ENCODE data around the gene RRBP1.

Gene RRBP1

DNA sequence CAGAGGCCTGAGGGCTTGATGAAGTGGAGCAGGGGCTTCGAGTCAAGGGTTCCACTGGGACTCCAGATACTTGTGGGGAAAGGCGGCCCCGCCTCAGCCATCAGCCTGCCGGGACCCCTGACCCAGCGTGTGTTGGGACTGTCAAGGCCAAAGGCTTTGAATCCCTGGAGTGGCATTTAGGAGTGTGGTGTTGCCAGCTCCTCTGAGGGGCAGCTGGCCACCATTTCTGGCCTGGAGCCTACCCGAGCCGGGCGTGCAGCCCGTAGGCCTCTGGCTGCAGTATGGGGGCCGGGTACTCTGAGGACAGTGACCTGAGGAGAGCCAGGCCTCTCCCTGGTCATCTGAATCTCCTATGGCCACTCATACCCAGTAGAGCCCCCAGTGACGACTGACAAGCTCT, 40.0 kb downstream of the RRBP1 start:
- no peaks in the 10 kb centered on the region for H3K4me1 ChIP-seq (ENCODE audit: low read length)
- no peaks in the 10 kb centered on the region for H3F3A ChIP-seq (ENCODE audit: insufficient read depth, low read length)
- peaks cover 29% of the 10 kb centered on the region for H3K36me3 ChIP-seq (replicated peaks; ENCODE audit: insufficient read depth, low read length)
- no peaks in the 10 kb centered on the region for H3K9me3 ChIP-seq (replicated peaks; ENCODE audit: insufficient read depth, low read length)
- no peak overlapping the region for H3K9ac ChIP-seq (ENCODE audit: low read length)
- DNase-seq: no peak
- no peaks in the 10 kb centered on the region for H3K9me2 ChIP-seq (replicated peaks; ENCODE audit: insufficient read depth, low read length)
- H3K4me2 ChIP-seq (ENCODE audit: low read depth, low read length): no peak overlapping the region
- no peak overlapping the region for H3K27ac ChIP-seq (ENCODE audit: low read length)
- no peak overlapping the region for H2AFZ ChIP-seq (ENCODE audit: low read length)
- H4K20me1 ChIP-seq (ENCODE audit: insufficient read depth, low read length): peaks cover 38% of the 10 kb centered on the region
- peaks cover 98% of the 10 kb centered on the region for H3K79me2 ChIP-seq (ENCODE audit: low read length)
- H3K4me3 ChIP-seq (ENCODE audit: low read length): no peak overlapping the region
- no peaks in the 10 kb centered on the region for H3K27me3 ChIP-seq (replicated peaks; ENCODE audit: insufficient read depth, low read length)
- TF ChIP-seq, protein P1, sequence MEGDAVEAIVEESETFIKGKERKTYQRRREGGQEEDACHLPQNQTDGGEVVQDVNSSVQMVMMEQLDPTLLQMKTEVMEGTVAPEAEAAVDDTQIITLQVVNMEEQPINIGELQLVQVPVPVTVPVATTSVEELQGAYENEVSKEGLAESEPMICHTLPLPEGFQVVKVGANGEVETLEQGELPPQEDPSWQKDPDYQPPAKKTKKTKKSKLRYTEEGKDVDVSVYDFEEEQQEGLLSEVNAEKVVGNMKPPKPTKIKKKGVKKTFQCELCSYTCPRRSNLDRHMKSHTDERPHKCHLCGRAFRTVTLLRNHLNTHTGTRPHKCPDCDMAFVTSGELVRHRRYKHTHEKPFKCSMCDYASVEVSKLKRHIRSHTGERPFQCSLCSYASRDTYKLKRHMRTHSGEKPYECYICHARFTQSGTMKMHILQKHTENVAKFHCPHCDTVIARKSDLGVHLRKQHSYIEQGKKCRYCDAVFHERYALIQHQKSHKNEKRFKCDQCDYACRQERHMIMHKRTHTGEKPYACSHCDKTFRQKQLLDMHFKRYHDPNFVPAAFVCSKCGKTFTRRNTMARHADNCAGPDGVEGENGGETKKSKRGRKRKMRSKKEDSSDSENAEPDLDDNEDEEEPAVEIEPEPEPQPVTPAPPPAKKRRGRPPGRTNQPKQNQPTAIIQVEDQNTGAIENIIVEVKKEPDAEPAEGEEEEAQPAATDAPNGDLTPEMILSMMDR (IDR thresholded peaks at IDR 0.05; ENCODE audit: low read length): no peak
- TF ChIP-seq EZH2phosphoT487 (IDR thresholded peaks at IDR 0.05; ENCODE audit: low read length): no peak
- TF ChIP-seq EZH2 (optimal IDR thresholded peaks at IDR 0.05; ENCODE audit: low read depth, low read length): no peak

DNA sequence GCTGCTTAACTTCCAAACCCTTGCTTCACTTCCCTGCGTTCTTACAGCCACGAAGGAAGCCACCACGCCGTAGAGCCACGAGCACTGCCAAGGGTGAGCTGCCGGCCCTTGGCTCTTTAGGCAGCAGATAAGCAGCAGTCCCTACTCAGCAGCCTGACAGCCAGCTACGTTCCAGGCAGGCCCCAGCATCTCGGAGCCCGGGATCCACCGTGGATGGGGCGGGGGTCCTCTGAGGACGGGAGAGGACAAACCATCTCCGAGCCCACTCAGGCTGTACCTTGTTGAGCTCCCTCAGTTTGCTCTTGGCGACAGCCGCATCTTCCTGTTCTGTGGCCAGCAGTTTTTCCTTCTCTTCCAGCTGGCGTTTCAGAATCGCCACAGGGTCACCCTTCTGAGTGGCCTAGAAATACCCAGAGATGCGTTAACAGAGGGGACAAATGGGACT, 40.5 kb downstream of the RRBP1 start:
- Histone ChIP-seq H3K9ac (ENCODE audit: low read length) (no peak overlapping the region), H3K36me3 (replicated peaks; ENCODE audit: insufficient read depth, low read length) (peaks cover 30% of the 10 kb centered on the region), H3K79me2 (ENCODE audit: low read length) (peaks cover 98% of the 10 kb centered on the region), H3K9me3 (replicated peaks; ENCODE audit: insufficient read depth, low read length) (no peaks in the 10 kb centered on the region), H3K4me1 (ENCODE audit: low read length) (no peaks in the 10 kb centered on the region), H3F3A (ENCODE audit: insufficient read depth, low read length) (no peaks in the 10 kb centered on the region), H3K4me3 (ENCODE audit: low read length) (no peak overlapping the region), H3K27me3 (replicated peaks; ENCODE audit: insufficient read depth, low read length) (no peaks in the 10 kb centered on the region), H2AFZ (ENCODE audit: low read length) (no peak overlapping the region), H4K20me1 (ENCODE audit: insufficient read depth, low read length) (peaks cover 33% of the 10 kb centered on the region), H3K9me2 (replicated peaks; ENCODE audit: insufficient read depth, low read length) (no peaks in the 10 kb centered on the region), H3K4me2 (ENCODE audit: low read depth, low read length) (no peak overlapping the region), H3K27ac (ENCODE audit: low read length) (no peak overlapping the region)
- DNase-seq: no peak
- TF ChIP-seq EZH2phosphoT487 (IDR thresholded peaks at IDR 0.05; ENCODE audit: low read length): no peak
- TF ChIP-seq EZH2 (optimal IDR thresholded peaks at IDR 0.05; ENCODE audit: low read depth, low read length): no peak
- TF ChIP-seq, protein P1 (IDR thresholded peaks at IDR 0.05; ENCODE audit: low read length): no peak

DNA sequence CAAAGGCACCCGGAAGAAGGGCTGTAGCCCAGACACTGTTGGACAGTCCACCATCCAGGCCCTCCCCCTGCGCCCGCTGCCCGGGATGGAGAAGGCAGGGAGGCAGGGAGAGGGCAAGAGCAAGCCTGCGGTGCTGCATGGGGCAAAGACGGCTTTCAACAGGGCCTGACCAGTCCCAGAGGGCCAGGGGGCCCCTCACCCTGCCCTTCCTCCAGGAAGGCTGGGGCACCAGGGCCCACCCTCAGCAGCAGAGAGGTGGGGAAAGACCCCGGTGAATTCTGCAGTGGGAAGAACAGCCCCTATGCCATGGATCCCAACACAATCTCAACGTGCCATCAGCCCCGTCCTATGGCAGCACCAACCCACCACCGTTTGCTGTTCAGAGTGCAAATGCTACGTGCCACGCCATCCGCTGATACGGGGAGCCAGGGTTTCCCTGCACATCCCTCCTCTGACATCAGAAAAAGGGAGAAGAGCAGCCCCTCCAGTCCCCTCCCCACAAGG, 41.1 kb downstream of the RRBP1 start:
- Histone ChIP-seq H3K27me3 (replicated peaks; ENCODE audit: insufficient read depth, low read length) (no peaks in the 10 kb centered on the region), H3K4me3 (ENCODE audit: low read length) (no peak overlapping the region), H3K9me3 (replicated peaks; ENCODE audit: insufficient read depth, low read length) (no peaks in the 10 kb centered on the region), H3K36me3 (replicated peaks; ENCODE audit: insufficient read depth, low read length) (peaks cover 32% of the 10 kb centered on the region), H3K9ac (ENCODE audit: low read length) (no peak overlapping the region), H3K4me1 (ENCODE audit: low read length) (no peaks in the 10 kb centered on the region), H3F3A (ENCODE audit: insufficient read depth, low read length) (no peaks in the 10 kb centered on the region), H2AFZ (ENCODE audit: low read length) (no peak overlapping the region), H3K27ac (ENCODE audit: low read length) (no peak overlapping the region), H4K20me1 (ENCODE audit: insufficient read depth, low read length) (peaks cover 29% of the 10 kb centered on the region), H3K9me2 (replicated peaks; ENCODE audit: insufficient read depth, low read length) (no peaks in the 10 kb centered on the region), H3K4me2 (ENCODE audit: low read depth, low read length) (no peak overlapping the region), H3K79me2 (ENCODE audit: low read length) (peaks cover 98% of the 10 kb centered on the region)
- DNase-seq: no peak
- TF ChIP-seq EZH2 (optimal IDR thresholded peaks at IDR 0.05; ENCODE audit: low read depth, low read length) (no peak), EZH2phosphoT487 (IDR thresholded peaks at IDR 0.05; ENCODE audit: low read length) (no peak)
- TF ChIP-seq, protein P1 (IDR thresholded peaks at IDR 0.05; ENCODE audit: low read length): no peak
